ENCODE measurements around the gene CSAD.
"Not testable (repeated sequence)": the region's sequence is repeated elsewhere in the genome, so short reads cannot be mapped to it uniquely, and the experiment has no call there.

The CSAD gene

GRCh38 chr12:53115112-53115890 lies 65.4 kb downstream of the CSAD start:
- no peak for DNase-seq (ENCODE audit: low read depth)
- TF ChIP-seq CTCF (IDR thresholded peaks at IDR 0.05; ENCODE audit: low read depth, low read length, missing control alignments), result no peak
- H3K4me3 ChIP-seq (ENCODE audit: low read depth, low read length), result no peak overlapping the region

GRCh38 chr12:53113951-53114350 lies 66.8 kb downstream of the CSAD start:
- DNase-seq (ENCODE audit: low read depth), result no peak
- TF ChIP-seq CTCF (IDR thresholded peaks at IDR 0.05; ENCODE audit: low read depth, low read length, missing control alignments), result no peak
- H3K4me3 ChIP-seq (ENCODE audit: low read depth, low read length), result no peak overlapping the region

GRCh38 chr12:53113136-53113705 lies 67.5 kb downstream of the CSAD start:
- no peak for TF ChIP-seq CTCF (IDR thresholded peaks at IDR 0.05; ENCODE audit: low read depth, low read length, missing control alignments)
- DNase-seq (ENCODE audit: low read depth), result no peak
- H3K4me3 ChIP-seq (ENCODE audit: low read depth, low read length), result no peak overlapping the region

GRCh38 chr12:53112431-53112830 lies 68.3 kb downstream of the CSAD start:
- not testable (repeated sequence) for H3K4me3 ChIP-seq (ENCODE audit: low read depth, low read length); DNase-seq (ENCODE audit: low read depth)

Measured in GM12864 (cell line).